ENCODE measurements around the gene KRT76.

Gene KRT76

DNA sequence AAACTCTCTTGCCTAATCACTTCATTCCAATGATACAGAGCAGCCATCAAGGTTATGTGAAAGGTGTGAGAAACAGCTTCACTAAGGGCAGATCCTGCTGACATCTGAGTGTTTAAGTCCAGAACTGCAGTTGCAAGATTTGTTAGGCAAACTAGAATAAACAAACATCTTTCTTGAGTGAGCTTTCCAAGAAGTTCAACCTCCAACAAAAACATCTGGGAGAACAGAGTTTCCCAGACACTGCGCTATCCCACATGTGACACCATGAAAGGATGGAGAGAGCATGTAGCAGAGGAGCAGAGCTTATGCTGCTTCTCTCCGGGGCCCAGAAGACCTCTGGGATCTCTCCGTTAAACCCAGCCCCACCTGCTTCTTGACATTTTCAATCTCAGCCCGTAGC, 5.6 kb downstream of the KRT76 start:
- Histone ChIP-seq H3K4me1 (ENCODE audit: control insufficient read depth in 1 of 2, insufficient read depth in 1 of 2, low read depth in 1 of 2, low read length in 1 of 2) (no peaks in the 10 kb centered on the region), H3K36me3 (no peaks in the 10 kb centered on the region), H3K27ac (no peak overlapping the region), H3K9me3 (no peaks in the 10 kb centered on the region), H3K4me3 (ENCODE audit: low read depth in 1 of 2, low read length in 1 of 2) (no peak overlapping the region), H3K27me3 (peaks cover 10% of the 10 kb centered on the region)
- TF ChIP-seq, protein P1, sequence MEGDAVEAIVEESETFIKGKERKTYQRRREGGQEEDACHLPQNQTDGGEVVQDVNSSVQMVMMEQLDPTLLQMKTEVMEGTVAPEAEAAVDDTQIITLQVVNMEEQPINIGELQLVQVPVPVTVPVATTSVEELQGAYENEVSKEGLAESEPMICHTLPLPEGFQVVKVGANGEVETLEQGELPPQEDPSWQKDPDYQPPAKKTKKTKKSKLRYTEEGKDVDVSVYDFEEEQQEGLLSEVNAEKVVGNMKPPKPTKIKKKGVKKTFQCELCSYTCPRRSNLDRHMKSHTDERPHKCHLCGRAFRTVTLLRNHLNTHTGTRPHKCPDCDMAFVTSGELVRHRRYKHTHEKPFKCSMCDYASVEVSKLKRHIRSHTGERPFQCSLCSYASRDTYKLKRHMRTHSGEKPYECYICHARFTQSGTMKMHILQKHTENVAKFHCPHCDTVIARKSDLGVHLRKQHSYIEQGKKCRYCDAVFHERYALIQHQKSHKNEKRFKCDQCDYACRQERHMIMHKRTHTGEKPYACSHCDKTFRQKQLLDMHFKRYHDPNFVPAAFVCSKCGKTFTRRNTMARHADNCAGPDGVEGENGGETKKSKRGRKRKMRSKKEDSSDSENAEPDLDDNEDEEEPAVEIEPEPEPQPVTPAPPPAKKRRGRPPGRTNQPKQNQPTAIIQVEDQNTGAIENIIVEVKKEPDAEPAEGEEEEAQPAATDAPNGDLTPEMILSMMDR (IDR thresholded peaks at IDR 0.05) = no peak

- H3K4me1 ChIP-seq (ENCODE audit: control insufficient read depth in 1 of 2, insufficient read depth in 1 of 2, low read depth in 1 of 2, low read length in 1 of 2) = no peaks in the 10 kb centered on the region
- no peaks in the 10 kb centered on the region for H3K9me3 ChIP-seq
- TF ChIP-seq, protein P1 (IDR thresholded peaks at IDR 0.05) = no peak
- no peak overlapping the region for H3K4me3 ChIP-seq (ENCODE audit: low read depth in 1 of 2, low read length in 1 of 2)
- H3K27me3 ChIP-seq = peaks cover 7% of the 10 kb centered on the region
- H3K27ac ChIP-seq = no peak overlapping the region
- H3K36me3 ChIP-seq = no peaks in the 10 kb centered on the region
These were observed 6.1 kb downstream of the KRT76 start for GRCh38 chr12:52771088-52771487.

GRCh38 chr12:52769946-52770345, 7.2 kb downstream of the KRT76 start:
- H3K27ac ChIP-seq = no peak overlapping the region
- no peaks in the 10 kb centered on the region for H3K36me3 ChIP-seq
- H3K9me3 ChIP-seq = no peaks in the 10 kb centered on the region
- H3K4me1 ChIP-seq (ENCODE audit: control insufficient read depth in 1 of 2, insufficient read depth in 1 of 2, low read depth in 1 of 2, low read length in 1 of 2) = no peaks in the 10 kb centered on the region
- H3K27me3 ChIP-seq = peaks cover 4% of the 10 kb centered on the region
- TF ChIP-seq, protein P1 (IDR thresholded peaks at IDR 0.05) = no peak
- no peak overlapping the region for H3K4me3 ChIP-seq (ENCODE audit: low read depth in 1 of 2, low read length in 1 of 2)

- no peaks in the 10 kb centered on the region for H3K9me3 ChIP-seq
- H3K4me1 ChIP-seq (ENCODE audit: control insufficient read depth in 1 of 2, insufficient read depth in 1 of 2, low read depth in 1 of 2, low read length in 1 of 2) = no peaks in the 10 kb centered on the region
- no peaks in the 10 kb centered on the region for H3K36me3 ChIP-seq
- TF ChIP-seq, protein P1 (IDR thresholded peaks at IDR 0.05) = no peak
- H3K4me3 ChIP-seq (ENCODE audit: low read depth in 1 of 2, low read length in 1 of 2) = no peak overlapping the region
- H3K27ac ChIP-seq = no peak overlapping the region
- H3K27me3 ChIP-seq = peaks cover 8% of the 10 kb centered on the region
These were observed 7.8 kb downstream of the KRT76 start for GRCh38 chr12:52769354-52769753.

DNA sequence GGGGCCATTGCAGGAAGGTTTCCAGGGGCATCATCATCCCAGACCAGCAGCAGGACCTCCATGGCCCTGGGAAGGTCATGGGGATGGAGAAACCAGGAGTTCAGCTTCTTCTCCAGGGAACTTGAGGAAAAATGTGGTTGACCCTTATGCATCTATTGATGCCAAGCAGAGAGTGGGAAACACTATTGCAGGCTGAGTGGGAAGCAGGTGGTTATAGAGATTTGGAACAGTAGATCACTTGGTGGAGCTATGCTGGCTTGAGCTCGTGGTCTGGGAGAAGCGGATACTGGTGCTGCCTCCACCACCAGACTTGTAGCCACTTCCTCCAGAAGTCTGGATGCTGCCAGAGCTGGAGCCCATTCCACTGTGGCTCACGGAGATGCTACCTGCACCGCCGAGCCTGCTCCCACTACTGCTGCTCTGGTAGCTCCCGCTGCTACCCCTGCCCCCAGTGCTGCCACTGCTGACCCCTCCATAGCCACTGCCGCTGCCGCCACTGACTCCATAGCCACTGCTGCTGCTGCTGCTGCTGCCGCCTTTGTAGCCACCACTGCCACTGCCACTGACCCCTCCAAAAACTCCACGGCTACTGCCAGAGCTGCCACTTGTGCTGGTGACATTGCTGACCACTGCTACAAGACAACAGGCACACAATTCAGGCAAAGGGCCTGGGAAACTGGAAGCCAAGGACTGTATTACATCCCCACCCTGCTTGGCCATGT, 8.5 kb downstream of the KRT76 start:
- Histone ChIP-seq H3K9me3 (no peaks in the 10 kb centered on the region), H3K4me1 (ENCODE audit: control insufficient read depth in 1 of 2, insufficient read depth in 1 of 2, low read depth in 1 of 2, low read length in 1 of 2) (no peaks in the 10 kb centered on the region), H3K27ac (no peak overlapping the region), H3K27me3 (peaks cover 8% of the 10 kb centered on the region), H3K4me3 (ENCODE audit: low read depth in 1 of 2, low read length in 1 of 2) (no peak overlapping the region), H3K36me3 (no peaks in the 10 kb centered on the region)
- TF ChIP-seq, protein P1 (IDR thresholded peaks at IDR 0.05) = no peak
